Measurements from ENCODE around the gene MOB3B.
"Not testable (repeated sequence)": the region's sequence is repeated elsewhere in the genome, so short reads cannot be mapped to it uniquely, and the experiment has no call there.

The MOB3B gene

GRCh38 chr9:27419558-27419957, 110.1 kb downstream of the MOB3B start:
- POLR2A ChIA-PET; H3K36me3 ChIP-seq (ENCODE audit: control insufficient read depth in 2 of 2, insufficient read depth in 1 of 2, low read length in 2 of 2); H3K27ac ChIP-seq (ENCODE audit: extremely low read depth, low read depth, low read length); H3K9me3 ChIP-seq (ENCODE audit: control insufficient read depth, insufficient read depth, low read depth, low read length); H3K4me1 ChIP-seq (ENCODE audit: control insufficient read depth, insufficient read depth, low read length); H3K4me3 ChIP-seq (ENCODE audit: low read depth, low read length): not testable (repeated sequence)
- TF ChIP-seq SCRT1 (tag by site-specific recombination; IDR thresholded peaks at IDR 0.05; ENCODE audit: borderline replicate concordance) (peak; percentile 87), FEZF1 (tag by site-specific recombination; IDR thresholded peaks at IDR 0.05) (peak; percentile 83), OVOL3 (tag by site-specific recombination; IDR thresholded peaks at IDR 0.05) (peak; percentile 66; the same call in 1 of the 2 replicates), ZXDB (tag by site-specific recombination; IDR thresholded peaks at IDR 0.05) (peak; percentile 80), ZNF843 (tag by site-specific recombination; IDR thresholded peaks at IDR 0.05) (peak; percentile 83), OSR2 (tag by site-specific recombination; IDR thresholded peaks at IDR 0.05) (peak; percentile 47; the same call in 1 of the 2 replicates), ZNF18 (tag by site-specific recombination; IDR thresholded peaks at IDR 0.05) (0 out of 2 replicates have a peak, but pooled peaks have one; percentile 36), WT1 (tag by site-specific recombination; IDR thresholded peaks at IDR 0.05) (peak; percentile 40; the same call in 1 of the 2 replicates), PRDM4 (tag by site-specific recombination; IDR thresholded peaks at IDR 0.05) (peak; percentile 74)
- CTCF ChIA-PET: interaction anchor here (0.5 kb wide), 1 partner anchor 472 kb away, joined by 4 read pairs; no protein-coding TSS in a partner anchor

- Histone ChIP-seq H3K27ac (ENCODE audit: extremely low read depth, low read depth, low read length) (no peak overlapping the region), H3K4me3 (ENCODE audit: low read depth, low read length) (no peak overlapping the region), H3K9me3 (ENCODE audit: control insufficient read depth, insufficient read depth, low read depth, low read length) (no peaks in the 10 kb centered on the region), H3K4me1 (ENCODE audit: control insufficient read depth, insufficient read depth, low read length) (no peaks in the 10 kb centered on the region; the same call in 1 of the 2 replicates), H3K36me3 (ENCODE audit: control insufficient read depth in 2 of 2, insufficient read depth in 1 of 2, low read length in 2 of 2) (no peaks in the 10 kb centered on the region)
- ChIA-PET CTCF (interaction anchor here (0.5 to 0.6 kb wide), 2 partner anchors 34 to 381 kb away, joined by 4 to 6 read pairs; no protein-coding TSS in a partner anchor), POLR2A (no interaction called here)
- TF ChIP-seq ZNF239 (tag by site-specific recombination; IDR thresholded peaks at IDR 0.05) (no peak), SCRT2 (tag by site-specific recombination; IDR thresholded peaks at IDR 0.05) (no peak), ZNF488 (tag by site-specific recombination; IDR thresholded peaks at IDR 0.05) (no peak), WT1 (tag by site-specific recombination; IDR thresholded peaks at IDR 0.05) (peak; percentile 59; the same call in 1 of the 2 replicates), ZBTB20 (tag by site-specific recombination; IDR thresholded peaks at IDR 0.05) (no peak)
Measured at GRCh38 chr9:27414220-27414761, 115.3 kb downstream of the MOB3B start.

GRCh38 chr9:27413511-27414219, 115.9 kb downstream of the MOB3B start:
- POLR2A ChIA-PET: no interaction called here
- H3K4me1 ChIP-seq (ENCODE audit: control insufficient read depth, insufficient read depth, low read length): no peaks in the 10 kb centered on the region; the same call in 1 of the 2 replicates
- no peak overlapping the region for H3K27ac ChIP-seq (ENCODE audit: extremely low read depth, low read depth, low read length)
- TF ChIP-seq ZBTB21 (tag by site-specific recombination; IDR thresholded peaks at IDR 0.05) (no peak), SETDB1 (IDR thresholded peaks at IDR 0.05; ENCODE audit: insufficient read length, low read length) (no peak)
- CTCF ChIA-PET: interaction anchor here (0.6 kb wide), 1 partner anchor 380 kb away, joined by 6 read pairs; no protein-coding TSS in a partner anchor
- H3K36me3 ChIP-seq (ENCODE audit: control insufficient read depth in 2 of 2, insufficient read depth in 1 of 2, low read length in 2 of 2): no peaks in the 10 kb centered on the region
- H3K9me3 ChIP-seq (ENCODE audit: control insufficient read depth, insufficient read depth, low read depth, low read length): no peaks in the 10 kb centered on the region
- H3K4me3 ChIP-seq (ENCODE audit: low read depth, low read length): no peak overlapping the region

All from HEK293 (cell line).